GM10266 (cell line): ENCODE results near the gene TBC1D22A.

Source experiments
- DNase-seq: peaks from one replicate; pipeline ENCODE4 v3.0.0; 2012; ENCODE audit errors: extremely low spot score
- TF ChIP-seq, protein P1 (sequence below): IDR thresholded peaks from 2 replicates; pipeline ENCODE4 v1.5.1; 2012; ENCODE audit warnings: mild to moderate bottlenecking, low read depth; ENCODE audit not compliant: control insufficient read depth, insufficient read depth; ENCODE audit errors: missing control alignments

The TBC1D22A gene

DNA sequence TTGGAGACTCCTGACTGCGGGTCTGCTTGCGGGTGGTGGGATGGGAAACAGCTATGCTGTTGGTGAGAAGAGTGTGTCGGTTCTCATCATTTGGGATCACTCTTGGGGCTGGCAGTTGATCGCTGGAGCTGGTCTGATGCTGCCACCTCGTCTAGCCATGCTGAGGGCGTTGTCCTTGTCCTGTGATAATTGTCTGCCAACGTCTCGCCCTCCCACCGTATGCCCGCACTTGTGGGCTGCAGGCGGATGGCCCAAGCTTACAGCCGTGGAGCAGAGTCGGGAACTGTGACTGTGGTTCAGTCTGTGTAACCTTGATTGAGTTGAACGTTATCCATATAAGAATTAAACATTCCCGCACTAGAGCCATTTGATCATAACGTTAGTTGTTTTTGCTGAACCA, 204.4 kb downstream of the TBC1D22A start:
- TF ChIP-seq, protein P1, sequence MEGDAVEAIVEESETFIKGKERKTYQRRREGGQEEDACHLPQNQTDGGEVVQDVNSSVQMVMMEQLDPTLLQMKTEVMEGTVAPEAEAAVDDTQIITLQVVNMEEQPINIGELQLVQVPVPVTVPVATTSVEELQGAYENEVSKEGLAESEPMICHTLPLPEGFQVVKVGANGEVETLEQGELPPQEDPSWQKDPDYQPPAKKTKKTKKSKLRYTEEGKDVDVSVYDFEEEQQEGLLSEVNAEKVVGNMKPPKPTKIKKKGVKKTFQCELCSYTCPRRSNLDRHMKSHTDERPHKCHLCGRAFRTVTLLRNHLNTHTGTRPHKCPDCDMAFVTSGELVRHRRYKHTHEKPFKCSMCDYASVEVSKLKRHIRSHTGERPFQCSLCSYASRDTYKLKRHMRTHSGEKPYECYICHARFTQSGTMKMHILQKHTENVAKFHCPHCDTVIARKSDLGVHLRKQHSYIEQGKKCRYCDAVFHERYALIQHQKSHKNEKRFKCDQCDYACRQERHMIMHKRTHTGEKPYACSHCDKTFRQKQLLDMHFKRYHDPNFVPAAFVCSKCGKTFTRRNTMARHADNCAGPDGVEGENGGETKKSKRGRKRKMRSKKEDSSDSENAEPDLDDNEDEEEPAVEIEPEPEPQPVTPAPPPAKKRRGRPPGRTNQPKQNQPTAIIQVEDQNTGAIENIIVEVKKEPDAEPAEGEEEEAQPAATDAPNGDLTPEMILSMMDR: no peak

DNA sequence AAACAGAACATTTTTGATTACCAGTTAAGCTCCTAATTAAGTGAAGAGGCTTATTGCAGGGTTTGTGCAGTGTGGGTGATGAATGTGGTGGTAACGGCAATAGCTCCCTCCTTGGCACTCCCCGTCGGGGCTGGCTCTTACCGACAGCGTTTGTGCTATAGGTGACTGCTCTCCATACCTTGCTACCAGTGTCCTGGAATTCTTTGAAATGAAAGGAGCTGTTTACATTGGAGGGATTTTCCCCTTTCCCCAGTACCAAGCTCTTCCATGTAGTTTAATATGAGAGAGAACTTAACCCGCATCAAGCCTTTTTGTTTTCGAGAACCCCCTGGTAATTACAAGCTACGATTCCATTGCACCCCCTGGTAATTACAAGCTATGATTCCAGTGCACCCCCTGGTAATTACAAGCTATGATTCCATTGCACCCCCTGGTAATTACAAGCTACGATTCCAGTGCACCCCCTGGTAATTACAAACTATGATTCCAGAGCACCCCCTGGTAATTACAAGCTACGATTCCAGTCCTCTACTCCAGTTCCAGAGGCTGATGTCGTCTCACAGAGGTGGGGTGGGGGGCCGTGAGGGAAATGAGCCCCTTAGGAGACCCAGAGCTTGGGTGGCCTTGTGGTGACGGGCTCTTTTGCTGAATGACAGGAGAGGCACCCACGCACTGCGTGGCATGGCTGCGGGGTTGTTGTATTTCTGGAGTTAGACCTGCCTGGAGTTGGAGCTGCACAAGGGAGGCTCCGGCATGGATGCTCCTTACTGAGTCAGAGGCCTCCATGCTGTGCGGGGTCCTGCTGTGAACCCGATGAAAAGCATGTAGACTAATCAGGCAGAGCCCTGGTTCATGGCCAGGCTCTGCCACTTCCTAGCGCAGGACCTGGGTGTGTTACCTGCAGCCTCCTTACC, 205.3 kb downstream of the TBC1D22A start:
- DNase-seq: no peak
- TF ChIP-seq, protein P1: no peak

More for the DNA sequence above, 204.4 kb downstream of the TBC1D22A start:
- no peak for DNase-seq

DNA sequence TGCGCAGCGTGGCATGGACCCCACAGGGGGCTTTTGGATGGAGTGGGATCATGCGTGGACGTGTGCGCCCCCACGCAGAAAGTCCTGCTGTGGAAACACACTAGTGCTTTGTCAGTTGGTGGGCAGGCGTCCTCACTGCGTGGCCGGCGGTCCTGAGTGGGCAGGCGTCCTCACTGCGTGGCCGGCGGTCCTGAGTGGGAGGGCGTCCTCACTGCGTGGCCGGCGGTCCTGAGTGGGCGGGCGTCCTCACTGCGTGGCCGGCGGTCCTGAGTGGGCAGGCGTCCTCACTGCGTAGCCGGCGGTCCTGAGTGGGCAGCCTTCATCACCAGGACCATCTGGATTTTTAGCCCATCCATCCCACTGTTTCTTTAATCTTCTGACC, 205.9 kb downstream of the TBC1D22A start:
- no peak for DNase-seq
- TF ChIP-seq, protein P1: no peak

DNA sequence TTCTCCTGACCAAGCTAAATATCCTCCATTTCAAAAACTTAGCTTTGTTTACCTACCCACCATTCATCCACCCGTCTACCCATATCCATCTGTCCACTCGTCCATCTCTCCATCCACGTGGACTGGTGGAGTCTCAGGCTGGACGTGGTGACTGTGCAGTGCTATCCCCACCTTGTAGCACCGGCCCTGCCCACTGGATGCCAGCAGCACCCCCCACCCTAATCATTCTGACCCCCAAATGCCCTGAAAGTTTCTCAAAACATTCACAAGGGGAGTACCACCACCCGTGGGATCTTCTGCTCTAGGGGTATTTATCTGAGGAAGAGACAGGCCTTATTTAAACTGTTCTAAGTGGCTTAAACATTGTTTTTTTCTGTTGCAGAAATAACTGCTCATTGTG, 206.4 kb downstream of the TBC1D22A start:
- TF ChIP-seq, protein P1: no peak

DNA sequence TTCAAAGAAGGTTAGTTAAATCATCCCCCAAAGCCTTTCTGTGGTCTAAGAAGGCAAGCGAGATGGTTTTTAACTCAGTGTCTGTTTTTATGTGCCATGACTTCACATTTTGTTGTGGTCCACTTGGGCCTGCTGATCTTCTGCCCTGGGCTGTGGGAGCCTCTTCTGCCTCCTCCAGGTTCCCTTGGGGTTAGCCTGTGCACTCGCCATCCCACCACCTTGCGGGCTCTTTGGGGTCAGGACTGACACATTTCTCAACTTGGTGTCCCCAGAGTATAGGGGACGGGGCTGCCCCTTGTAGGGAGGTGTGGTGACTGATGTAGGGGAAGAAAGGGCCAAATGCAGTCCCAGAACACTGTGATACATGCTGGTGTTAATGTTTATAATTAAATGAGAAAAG, 207.0 kb downstream of the TBC1D22A start:
- peak; percentile 94 for DNase-seq
- TF ChIP-seq, protein P1: peak; percentile 6

More for the DNA sequence above, 206.4 kb downstream of the TBC1D22A start:
- no peak for DNase-seq

DNA sequence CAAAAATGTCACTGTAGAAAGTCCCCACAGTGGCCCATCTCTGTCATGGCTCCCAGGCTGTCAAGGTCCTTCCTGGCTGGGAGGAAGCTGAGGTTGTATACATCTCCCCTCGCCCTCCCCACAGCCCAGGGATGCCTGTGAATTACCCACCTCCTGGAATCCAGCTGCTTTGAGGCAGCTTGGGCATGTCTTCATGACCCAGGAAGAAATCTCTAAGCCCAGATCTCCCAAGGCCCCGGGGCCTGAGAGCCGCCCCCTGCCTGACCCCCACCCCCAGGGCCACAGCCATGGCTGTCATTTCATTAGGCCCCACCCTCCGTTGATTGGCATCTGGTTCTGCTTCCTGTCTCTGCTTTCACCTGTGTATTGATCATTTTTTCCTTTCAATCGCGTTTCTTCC, 207.5 kb downstream of the TBC1D22A start:
- no peak for DNase-seq
- TF ChIP-seq, protein P1: no peak

DNA sequence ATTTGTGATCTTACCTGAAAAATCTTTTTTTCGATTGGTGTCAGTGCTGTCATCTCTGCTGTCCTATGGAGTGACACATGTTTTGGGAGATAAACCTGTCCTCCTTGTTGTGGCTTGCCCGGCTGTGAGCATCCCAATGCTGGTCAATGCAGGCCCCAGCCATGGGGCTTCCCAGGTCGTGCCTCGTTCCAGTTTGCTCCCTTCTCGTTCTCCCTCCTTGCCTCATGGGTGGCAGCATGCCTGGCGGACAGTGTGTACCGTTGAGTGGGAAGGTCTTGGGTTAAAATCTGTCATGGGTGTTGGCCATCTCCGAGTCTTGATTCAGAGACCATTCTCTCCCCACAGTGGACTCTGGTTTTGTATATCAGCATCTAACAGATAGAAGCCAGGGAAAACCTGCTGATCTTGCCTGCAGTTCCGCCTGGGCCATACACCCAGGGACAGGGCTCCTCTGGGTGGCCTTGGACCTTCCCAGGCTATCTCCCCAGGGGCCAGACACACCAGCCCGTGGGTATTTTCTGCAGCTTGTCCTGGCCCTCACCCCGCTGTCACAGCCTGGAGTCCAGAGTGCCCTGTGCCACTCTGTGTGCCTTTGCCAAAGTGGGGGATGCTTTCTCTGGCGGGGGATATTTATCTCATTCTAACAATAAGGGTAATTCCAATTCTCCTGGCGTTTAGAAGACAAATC, 208.1 kb downstream of the TBC1D22A start:
- TF ChIP-seq, protein P1: no peak
- DNase-seq: no peak
